ENCODE data around the gene ZNRF1. TPM values are rescaled to one million over a fixed set of nuclear protein-coding genes. Genes with fewer than 3 reads are reported as not detected.

The ZNRF1 gene
- polyA plus RNA-seq, 1 experiment = 24.1 TPM

DNA sequence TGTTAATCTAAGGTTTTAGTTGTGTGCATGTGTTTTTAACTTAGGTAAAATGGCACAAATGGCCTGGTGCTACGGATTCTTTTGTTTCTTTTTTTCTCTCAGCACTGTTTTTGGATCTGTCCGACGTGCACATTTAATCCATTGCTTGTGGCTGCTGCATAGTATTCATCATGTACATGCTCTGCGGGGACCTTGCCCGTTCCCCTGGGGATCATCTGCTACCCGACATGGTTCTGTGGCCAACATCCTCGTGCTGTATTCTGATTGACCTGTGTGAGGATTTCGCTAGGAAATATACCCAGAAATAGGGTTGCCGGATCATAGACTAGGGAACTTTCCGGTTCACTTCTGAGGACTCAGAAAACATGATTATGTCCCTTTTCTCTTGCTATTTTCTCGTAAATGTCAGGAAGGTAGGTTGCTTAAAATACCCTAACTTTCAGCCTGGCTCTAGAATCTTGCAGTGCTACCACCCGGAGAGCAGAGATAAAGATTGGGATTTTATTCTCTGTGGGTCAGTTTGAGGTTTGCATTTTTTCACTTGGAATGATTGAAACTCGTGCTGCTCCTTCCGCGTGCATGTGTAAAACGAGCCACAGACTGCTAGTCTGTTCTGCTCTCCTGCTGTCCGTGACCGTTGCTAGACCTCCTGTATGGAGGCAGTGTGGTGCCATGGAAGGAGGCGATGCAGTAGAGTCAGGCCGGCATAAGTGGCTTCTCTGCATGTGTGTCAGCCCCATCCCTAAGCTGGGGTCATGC is 74.9 kb downstream of the ZNRF1 start:
- TF ChIP-seq, protein P1, sequence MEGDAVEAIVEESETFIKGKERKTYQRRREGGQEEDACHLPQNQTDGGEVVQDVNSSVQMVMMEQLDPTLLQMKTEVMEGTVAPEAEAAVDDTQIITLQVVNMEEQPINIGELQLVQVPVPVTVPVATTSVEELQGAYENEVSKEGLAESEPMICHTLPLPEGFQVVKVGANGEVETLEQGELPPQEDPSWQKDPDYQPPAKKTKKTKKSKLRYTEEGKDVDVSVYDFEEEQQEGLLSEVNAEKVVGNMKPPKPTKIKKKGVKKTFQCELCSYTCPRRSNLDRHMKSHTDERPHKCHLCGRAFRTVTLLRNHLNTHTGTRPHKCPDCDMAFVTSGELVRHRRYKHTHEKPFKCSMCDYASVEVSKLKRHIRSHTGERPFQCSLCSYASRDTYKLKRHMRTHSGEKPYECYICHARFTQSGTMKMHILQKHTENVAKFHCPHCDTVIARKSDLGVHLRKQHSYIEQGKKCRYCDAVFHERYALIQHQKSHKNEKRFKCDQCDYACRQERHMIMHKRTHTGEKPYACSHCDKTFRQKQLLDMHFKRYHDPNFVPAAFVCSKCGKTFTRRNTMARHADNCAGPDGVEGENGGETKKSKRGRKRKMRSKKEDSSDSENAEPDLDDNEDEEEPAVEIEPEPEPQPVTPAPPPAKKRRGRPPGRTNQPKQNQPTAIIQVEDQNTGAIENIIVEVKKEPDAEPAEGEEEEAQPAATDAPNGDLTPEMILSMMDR (IDR thresholded peaks at IDR 0.05; ENCODE audit: insufficient read depth, low read depth, low read length) = no peak

DNA sequence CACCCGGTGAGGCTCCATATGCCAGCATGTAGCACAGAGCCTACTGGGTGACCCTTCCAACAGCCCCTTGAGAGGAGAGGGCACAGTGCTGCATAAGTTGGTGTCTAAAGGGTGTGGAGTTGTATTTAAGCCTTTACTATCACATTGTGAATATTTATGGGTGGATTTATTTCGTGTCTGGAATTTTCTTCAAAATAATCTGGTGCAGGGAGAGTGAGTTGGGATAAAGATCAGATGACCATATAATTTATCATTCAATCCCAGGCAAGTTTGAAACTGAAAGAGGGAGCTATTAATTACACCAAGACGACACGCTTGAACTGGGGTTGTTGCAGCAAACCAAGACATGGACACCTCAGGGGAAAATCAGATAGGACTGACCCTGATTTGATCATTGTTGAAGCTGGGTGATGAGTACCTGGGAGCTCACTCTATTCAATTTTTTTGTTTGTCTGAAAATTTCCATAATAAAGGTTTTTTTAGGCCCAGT is 75.5 kb downstream of the ZNRF1 start:
- POLR2A ChIA-PET = no interaction called here
- CTCF ChIA-PET = interaction anchor here (0.9 kb wide), 1 partner anchor 75 kb away, joined by 3 read pairs; the partner anchor contains the start of gene ZNRF1
- Histone ChIP-seq H3K4me3 (ENCODE audit: low read depth, low read length) (no peak overlapping the region), H3K36me3 (ENCODE audit: control insufficient read depth, insufficient read depth, low read length) (no peaks in the 10 kb centered on the region), H3K27me3 (ENCODE audit: control insufficient read depth, insufficient read depth, low read length) (no peaks in the 10 kb centered on the region)
- TF ChIP-seq, protein P1 (IDR thresholded peaks at IDR 0.05; ENCODE audit: insufficient read depth, low read depth, low read length) = no peak
- DNase-seq (ENCODE audit: low read depth) = no peak

More for the DNA sequence above, 74.9 kb downstream of the ZNRF1 start:
- CTCF ChIA-PET = interaction anchor here (0.9 kb wide), 1 partner anchor 75 kb away, joined by 3 read pairs; the partner anchor contains the start of gene ZNRF1
- Histone ChIP-seq H3K36me3 (ENCODE audit: control insufficient read depth, insufficient read depth, low read length) (no peaks in the 10 kb centered on the region), H3K27me3 (ENCODE audit: control insufficient read depth, insufficient read depth, low read length) (no peaks in the 10 kb centered on the region), H3K4me3 (ENCODE audit: low read depth, low read length) (no peak overlapping the region)
- POLR2A ChIA-PET = no interaction called here
- DNase-seq (ENCODE audit: low read depth) = no peak

DNA sequence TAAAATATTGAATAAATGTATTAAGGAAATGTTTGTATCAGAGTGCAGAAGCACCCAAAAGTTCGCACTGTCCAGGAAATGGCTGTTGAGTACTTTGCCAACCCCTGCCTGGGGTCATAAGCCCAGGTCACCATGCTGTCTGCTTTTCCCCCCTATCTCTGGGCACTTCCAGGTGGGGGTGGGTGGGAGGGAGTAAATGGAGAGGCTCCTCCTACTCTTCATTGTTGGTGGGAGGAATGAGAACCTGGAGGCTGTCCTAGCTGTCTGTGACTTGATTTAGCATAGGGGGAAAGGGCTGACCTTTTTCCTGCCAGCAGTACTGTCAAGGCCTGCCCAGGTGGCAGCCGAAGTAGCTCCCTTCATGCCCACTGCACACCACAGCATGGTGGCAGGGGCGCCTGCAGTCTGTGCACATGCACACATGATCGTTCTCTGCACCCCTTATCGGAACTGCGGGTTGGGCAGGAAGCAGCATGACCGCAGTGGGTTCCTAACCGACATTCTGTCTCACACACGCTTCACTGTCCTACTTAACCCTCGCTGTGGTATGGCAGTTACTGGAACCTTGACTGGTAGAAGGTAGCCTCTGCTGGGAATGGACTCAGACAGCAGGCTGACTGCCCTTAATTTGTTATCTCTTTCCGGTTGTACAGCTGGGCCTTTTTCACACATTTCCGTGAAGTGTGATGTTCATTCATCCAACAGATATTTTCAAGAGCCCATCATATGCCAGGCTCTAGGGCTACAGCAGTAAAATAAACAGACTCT is 76.3 kb downstream of the ZNRF1 start:
- Histone ChIP-seq H3K36me3 (ENCODE audit: control insufficient read depth, insufficient read depth, low read length) (no peaks in the 10 kb centered on the region), H3K27me3 (ENCODE audit: control insufficient read depth, insufficient read depth, low read length) (no peaks in the 10 kb centered on the region), H3K4me3 (ENCODE audit: low read depth, low read length) (no peak overlapping the region)
- TF ChIP-seq, protein P1 (IDR thresholded peaks at IDR 0.05; ENCODE audit: insufficient read depth, low read depth, low read length) = no peak
- no peak for DNase-seq (ENCODE audit: low read depth)
- ChIA-PET CTCF (interaction anchor here (0.9 kb wide), 1 partner anchor 76 kb away, joined by 3 read pairs; the partner anchor contains the start of gene ZNRF1), POLR2A (no interaction called here)

DNA sequence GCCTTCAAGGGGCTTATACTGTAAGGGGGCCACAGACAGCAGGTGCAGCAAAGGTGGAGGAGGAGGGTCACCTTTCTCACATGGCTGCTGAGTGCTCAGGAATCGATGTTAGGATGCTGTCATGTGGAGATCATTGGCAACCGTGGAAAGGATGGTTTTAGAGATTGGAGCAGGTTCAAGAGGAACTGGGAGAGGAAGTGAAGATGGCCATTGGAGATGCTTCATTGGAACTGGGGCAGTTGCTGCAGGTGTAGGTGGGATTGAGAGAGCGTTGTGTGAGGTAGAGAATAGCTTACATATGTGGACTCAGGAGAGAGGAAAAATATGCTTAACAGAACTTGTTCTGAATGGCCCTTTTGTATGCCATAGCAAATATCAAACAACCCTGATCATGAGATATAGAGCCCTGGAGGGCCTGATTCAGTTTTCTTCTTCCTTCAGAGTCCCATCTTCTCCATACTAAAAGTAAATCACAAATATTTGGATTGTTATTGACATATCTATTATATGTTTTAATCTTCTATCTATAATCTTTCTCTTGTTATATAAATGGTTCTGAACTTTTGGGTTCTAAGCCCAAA is 77.0 kb downstream of the ZNRF1 start:
- POLR2A ChIA-PET = no interaction called here
- Histone ChIP-seq H3K27me3 (ENCODE audit: control insufficient read depth, insufficient read depth, low read length) (no peaks in the 10 kb centered on the region), H3K36me3 (ENCODE audit: control insufficient read depth, insufficient read depth, low read length) (no peaks in the 10 kb centered on the region), H3K4me3 (ENCODE audit: low read depth, low read length) (no peak overlapping the region)
- CTCF ChIA-PET = no interaction called here
- no peak for DNase-seq (ENCODE audit: low read depth)
- TF ChIP-seq, protein P1 (IDR thresholded peaks at IDR 0.05; ENCODE audit: insufficient read depth, low read depth, low read length) = no peak

GRCh38 chr16:75078886-75079285 is 80.1 kb downstream of the ZNRF1 start:
- ChIA-PET POLR2A (no interaction called here), CTCF (no interaction called here)
- DNase-seq (ENCODE audit: low read depth) = no peak

More at GRCh38 chr16:75078886-75079285, 80.1 kb downstream of the ZNRF1 start:
- no peak overlapping the region for H3K4me3 ChIP-seq (ENCODE audit: low read depth, low read length)
- no peaks in the 10 kb centered on the region for H3K27me3 ChIP-seq (ENCODE audit: control insufficient read depth, insufficient read depth, low read length)
- H3K36me3 ChIP-seq (ENCODE audit: control insufficient read depth, insufficient read depth, low read length) = no peaks in the 10 kb centered on the region
- TF ChIP-seq, protein P1 (IDR thresholded peaks at IDR 0.05; ENCODE audit: insufficient read depth, low read depth, low read length) = no peak
